HG03457 (cell line): Measurements from ENCODE around the gene DNAI2.

Experiments
- ATAC-seq: cut with Tn5 transposase; IDR thresholded peaks from one replicate; pipeline ENCODE4 v1.9.1; 2021; ENCODE audit warnings: moderate number of reproducible peaks; ENCODE audit not compliant: unreplicated experiment

Gene DNAI2

GRCh38 chr17:74337834-74338500 is 63.9 kb downstream of the DNAI2 start:
- ATAC-seq: no peak

DNA sequence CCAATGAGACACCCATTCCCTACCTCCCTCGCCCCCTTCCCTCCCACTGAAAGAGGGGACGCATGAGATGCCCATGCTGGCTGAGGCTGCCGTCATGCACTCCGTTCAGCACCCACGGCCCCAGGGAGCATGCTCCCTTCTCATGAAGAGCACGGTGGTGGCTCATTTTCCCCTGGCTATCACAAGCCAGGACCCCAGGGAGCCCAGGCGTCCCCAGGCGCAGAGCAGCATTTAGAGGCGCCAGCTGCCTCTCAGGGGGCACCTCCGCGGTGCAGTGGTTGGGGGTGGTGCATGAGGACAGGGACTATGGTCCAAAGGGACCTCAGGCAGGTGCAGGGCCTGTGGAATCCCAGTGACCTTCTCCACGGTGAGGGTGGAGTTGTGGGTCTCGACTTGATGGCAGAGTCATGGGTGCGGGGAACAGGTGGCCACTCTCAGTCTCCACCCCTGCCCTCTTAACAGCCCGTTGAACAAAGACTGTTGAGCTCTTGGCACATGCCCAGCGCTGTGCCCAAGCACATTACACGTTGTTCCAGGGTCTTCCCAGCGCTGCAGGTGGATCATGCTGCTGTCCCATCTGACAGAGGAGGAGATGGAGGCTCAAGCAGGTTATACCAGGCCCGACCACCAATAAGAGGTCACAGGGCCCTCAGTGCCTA is 65.6 kb downstream of the DNAI2 start:
- no peak for ATAC-seq

DNA sequence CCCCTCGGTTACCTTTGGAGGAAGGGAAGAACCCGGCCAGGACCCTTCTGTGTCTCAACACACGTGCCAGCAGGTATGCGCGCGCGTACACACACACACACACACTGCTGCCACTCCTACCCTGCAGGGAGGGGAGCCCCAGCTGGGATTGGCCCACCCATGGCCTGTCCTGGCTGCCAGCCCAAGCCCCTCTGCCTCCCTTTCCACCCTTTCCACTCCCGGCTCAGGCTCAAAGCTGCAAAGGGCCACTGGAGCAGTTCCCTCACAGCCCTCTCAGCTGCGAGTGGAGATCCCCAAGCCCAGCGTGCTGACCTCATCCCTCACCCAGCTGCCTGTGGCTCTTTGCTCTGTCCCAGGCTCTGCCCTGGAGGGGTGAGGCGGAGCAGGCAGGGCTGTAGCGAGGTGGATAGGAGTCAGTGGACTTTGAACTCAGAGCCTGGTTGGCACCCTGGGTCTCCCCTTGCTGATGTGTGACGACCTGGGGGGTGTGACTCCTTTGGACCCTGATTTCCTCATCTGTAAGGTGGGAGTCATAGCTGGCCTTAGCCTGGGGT is 66.5 kb downstream of the DNAI2 start:
- no peak for ATAC-seq

DNA sequence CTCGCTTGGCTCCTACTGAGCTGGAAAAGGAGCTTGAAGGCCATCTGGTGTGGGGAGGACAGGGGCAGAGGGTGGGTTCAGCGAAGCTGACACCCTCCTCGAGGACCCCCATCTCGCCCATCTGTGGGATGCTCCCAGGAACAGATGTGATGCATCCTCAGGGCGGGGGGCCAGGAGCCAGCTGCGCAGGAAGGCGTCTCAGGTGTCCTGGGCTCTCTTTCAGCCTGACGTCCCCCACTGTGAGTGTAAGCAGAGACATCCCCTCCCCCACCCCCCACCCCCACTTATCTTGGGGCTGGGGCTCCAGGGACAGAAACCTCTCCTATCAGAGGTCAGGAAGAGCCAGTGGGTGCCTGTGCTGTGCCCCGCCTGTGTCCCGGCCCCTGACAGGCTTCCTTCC is 68.2 kb downstream of the DNAI2 start:
- no peak for ATAC-seq

GRCh38 chr17:74343121-74343520 is 69.1 kb downstream of the DNAI2 start:
- no peak for ATAC-seq

GRCh38 chr17:74343526-74344284 is 69.7 kb downstream of the DNAI2 start:
- no peak for ATAC-seq

GRCh38 chr17:74344658-74345057 is 70.6 kb downstream of the DNAI2 start:
- ATAC-seq: no peak

- ATAC-seq: no peak
Measured at GRCh38 chr17:74345433-74346241, 71.6 kb downstream of the DNAI2 start.

DNA sequence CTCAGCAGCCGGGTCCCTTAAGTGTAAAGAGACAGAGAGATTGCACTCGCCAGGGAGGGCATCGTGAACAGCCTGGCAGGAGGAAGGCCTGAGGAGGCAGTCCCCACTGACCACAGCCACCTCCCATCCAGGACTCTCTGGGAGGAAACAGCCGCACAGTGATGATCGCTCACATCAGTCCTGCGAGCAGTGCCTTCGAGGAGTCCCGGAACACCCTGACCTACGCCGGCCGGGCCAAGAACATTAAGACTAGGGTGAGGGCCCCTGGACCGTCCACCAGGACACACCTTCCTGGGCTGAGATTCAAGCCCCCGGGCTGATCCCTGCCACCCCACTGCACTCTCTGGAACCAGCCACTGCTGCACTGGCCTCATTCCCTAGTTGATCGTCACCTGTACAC is 73.6 kb downstream of the DNAI2 start:
- no peak for ATAC-seq

DNA sequence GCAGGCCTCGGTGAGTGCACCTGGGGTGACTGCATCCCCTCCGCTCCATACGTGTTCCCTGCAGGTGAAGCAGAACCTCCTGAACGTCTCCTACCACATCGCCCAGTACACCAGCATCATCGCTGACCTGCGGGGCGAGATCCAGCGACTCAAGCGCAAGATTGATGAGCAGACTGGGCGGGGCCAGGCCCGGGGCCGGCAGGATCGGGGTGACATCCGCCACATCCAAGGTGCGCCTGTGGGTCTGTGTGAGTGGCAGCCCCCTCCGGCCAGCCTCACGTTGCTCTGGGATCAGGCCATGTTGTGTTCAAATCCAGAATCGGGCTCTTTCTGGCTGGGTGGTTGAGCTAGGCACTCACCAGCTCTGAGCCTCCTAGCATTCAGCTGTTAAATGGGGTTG is 75.1 kb downstream of the DNAI2 start:
- no peak for ATAC-seq

GRCh38 chr17:74350486-74350885 is 76.5 kb downstream of the DNAI2 start:
- no peak for ATAC-seq

DNA sequence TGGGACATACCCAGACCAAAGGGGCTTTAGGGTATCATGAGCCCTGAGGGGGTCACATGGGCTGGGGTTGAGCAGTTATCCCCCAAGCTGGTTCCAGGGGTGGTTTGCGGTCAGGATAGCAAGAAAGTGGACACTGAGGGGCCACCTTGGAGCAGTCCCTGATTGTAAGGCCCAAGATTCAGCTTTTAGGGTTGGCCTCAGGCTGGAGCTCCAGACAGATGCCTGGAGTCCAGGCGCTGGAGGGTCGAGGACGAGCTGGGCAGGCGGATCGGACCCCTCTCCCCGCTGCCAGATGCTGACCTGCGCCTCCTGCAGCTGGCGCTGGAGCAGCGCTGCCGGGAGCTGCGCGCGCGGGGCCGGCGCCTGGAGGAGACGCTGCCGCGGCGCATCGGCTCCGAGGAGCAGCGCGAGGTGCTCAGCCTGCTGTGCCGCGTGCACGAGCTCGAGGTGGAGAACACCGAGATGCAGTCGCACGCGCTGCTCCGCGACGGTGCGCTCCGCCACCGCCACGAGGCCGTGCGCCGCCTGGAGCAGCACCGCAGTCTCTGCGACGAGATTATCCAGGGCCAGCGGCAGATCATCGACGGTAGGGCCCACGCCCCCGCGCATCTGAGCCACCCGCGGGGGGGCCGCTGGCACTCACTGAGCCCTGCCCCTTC is 77.6 kb downstream of the DNAI2 start:
- ATAC-seq: no peak

GRCh38 chr17:74353446-74354060 is 79.5 kb downstream of the DNAI2 start:
- ATAC-seq: no peak

DNA sequence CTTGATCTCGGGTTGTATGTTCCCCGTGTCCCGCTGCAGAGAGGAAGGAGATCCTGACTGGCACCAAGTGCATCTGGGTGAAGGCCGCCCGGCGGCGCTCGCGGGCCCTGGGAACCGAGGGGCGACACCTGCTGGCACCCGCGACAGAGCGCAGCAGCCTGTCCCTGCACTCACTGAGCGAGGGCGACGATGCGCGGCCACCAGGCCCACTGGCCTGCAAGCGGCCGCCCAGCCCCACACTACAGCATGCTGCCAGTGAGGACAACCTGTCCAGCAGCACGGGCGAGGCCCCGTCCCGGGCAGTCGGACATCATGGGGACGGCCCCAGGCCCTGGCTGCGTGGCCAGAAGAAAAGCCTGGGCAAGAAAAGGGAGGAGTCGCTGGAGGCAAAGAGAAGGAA is 80.1 kb downstream of the DNAI2 start:
- no peak for ATAC-seq

GRCh38 chr17:74354561-74354960 is 80.5 kb downstream of the DNAI2 start:
- ATAC-seq: no peak

DNA sequence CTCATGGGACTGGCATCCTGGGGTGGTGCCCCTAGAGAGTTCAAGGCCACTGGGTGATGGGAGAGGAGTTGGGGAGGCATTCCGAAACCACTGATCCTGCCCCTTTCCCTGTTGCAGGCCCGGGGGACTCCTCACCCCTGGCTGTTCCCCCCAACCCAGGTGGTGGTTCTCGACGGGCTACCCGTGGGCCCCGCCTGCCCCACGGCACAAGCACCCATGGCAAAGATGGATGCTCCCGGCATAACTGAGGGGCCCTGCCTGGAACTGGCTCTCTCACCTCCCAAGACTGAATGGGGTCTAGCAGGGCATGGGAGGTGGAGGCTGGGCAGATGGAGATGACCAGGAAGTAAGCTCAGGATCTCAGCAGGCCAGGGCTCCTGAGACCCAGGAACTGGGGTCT is 81.0 kb downstream of the DNAI2 start:
- no peak for ATAC-seq

DNA sequence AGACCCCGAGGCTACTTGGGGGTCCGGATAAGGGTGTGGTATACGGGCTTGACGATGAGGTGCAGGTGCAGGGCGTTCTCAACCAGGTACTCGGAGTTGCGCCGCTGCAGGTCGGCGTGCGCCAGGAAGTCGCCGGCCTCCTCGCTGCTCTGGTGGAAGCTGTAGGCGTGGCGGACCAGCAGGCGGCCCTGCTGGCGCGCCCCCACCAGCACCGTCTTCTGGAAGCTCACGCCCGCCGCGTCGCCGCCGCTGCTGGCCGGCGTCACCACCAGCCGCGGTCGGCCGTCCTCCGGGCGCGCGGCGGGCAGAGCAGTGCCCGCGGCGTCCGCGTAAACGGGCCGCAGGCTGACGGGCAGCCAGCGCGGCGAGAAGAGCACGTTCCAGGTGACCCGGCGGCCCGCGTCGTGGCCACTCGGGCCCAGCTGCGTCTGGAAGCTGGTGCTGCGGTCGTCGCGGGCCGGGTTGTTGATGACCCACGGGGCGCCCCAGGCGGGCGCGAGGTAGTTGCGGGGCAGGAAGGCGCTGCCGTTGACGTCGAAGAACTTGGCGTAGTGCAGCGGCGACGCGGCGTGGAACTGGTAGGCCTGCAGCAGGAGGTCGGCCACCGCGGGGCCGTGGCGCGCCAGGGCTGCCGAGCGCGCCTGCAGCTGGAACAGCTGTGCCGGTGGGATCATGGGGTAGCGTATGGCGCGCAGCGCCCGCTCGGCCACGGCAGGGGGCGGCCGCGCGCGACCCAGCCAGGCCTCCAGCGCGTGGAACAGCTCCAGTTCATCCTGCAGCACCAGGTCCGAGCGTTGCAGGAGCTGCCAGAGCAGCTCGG is 82.8 kb downstream of the DNAI2 start:
- ATAC-seq: no peak

DNA sequence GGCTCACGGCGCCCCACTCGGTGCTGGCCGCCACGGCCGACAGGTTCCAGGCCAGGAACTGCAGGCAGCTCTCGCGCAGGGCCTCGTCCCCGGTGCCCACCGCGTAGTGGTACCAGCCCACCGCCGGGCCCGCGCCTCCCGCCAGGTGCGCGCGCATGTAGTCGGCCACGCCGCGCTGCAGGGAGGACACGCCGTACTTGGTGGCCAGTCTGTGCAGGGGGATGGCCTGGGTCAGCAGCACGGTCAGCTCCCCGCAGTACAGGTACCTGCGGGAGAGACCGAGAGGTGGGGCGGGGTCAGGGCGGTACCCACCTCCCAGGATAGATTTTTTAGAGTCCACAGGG is 83.4 kb downstream of the DNAI2 start:
- no peak for ATAC-seq

DNA sequence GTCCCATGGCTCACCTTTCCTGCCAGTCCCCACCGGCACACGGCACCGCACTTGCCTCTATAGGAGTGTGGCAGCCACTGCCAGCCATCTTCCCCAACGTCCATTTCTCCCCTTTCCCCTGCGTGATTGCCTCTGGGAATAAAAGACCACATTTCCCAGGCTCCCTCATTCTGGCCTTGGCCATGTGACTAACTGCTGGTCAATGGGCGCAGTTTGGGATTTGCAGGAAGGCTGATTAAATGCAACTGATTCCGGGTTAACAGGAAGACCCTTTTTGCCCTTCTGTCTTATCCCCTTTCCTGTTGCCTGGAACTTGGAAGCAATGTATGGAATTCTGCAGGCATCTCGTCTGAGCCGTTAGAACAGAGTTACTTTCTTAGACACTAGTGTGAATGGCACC is 84.7 kb downstream of the DNAI2 start:
- ATAC-seq: no peak
